B cell (primary cell): ENCODE measurements around the gene LIPE. TPM values are rescaled to one million over a fixed set of nuclear protein-coding genes. Genes with fewer than 3 reads are reported as not detected.

Experiments used
- ATAC-seq: fragments of 200-7000 bp; cut with Tn5 transposase; one replicate; pipeline ENCODE4 v1.10.0; 2021; ENCODE audit warnings: low read depth, mild to moderate bottlenecking, moderate number of reproducible peaks, moderate library complexity
- CTCF ChIA-PET: fragments of 350-600 bp; sonication (Branson Sonifier 250); formaldehyde crosslinking; loops from one replicate; lab custom pipeline; 2021; ENCODE audit warnings: antibody characterized with exemption, inconsistent platforms; lab: Charles Lee
- POLR2A ChIA-PET: fragments of 350-600 bp; sonication (Branson Sonifier 250); formaldehyde crosslinking; loops from one replicate; lab custom pipeline; 2021; ENCODE audit warnings: antibody characterized with exemption; lab: Charles Lee
- DNase-seq: peaks from one replicate; pipeline ENCODE4 v3.0.0; 2013
- H2AFZ ChIP-seq: 2 replicates; pipeline ENCODE4 v1.6.1; 2012; ENCODE audit warnings: mild to moderate bottlenecking, low read depth, low read length; ENCODE audit not compliant: insufficient read depth, poor library complexity, severe bottlenecking
- H3K27ac ChIP-seq, 2 donors: 1 replicate in 1 of 2; 2 replicates in 1 of 2; pipeline ENCODE4 v1.5.1; 2012 to 2013; ENCODE audit warnings: low read length in 2 of 2, mild to moderate bottlenecking in 2 of 2, moderate library complexity in 1 of 2
- H3K27me3 ChIP-seq, 4 experiments: fragments of 200-600 bp in 1 of 4; sonication (generic) in 1 of 4; replicated peaks in 1 of 4; 1 replicate in 2 of 4; 2 replicates in 2 of 4; pipeline versions ENCODE4 v1.6.1 to v1.7.0; 2013 to 2016; ENCODE audit warnings: low read length in 3 of 4, mild to moderate bottlenecking in 2 of 4, mixed read lengths in 1 of 4, moderate library complexity in 1 of 4; ENCODE audit not compliant: insufficient read depth in 4 of 4, control insufficient read depth in 3 of 4; ENCODE audit errors: control extremely low read depth in 1 of 4
- H3K36me3 ChIP-seq, 2 experiments: replicated peaks in 1 of 2; 1 replicate in 1 of 2; 2 replicates in 1 of 2; pipeline versions ENCODE4 v1.6.1 to v1.7.1; 2013; ENCODE audit warnings: low read length in 1 of 2; ENCODE audit not compliant: insufficient read depth in 2 of 2, control insufficient read depth in 1 of 2; ENCODE audit errors: control extremely low read depth in 1 of 2, extremely low read depth in 1 of 2
- H3K4me1 ChIP-seq, 2 donors: fragments of 200-600 bp in 1 of 2; sonication (generic) in 1 of 2; 1 replicate in 1 of 2; 2 replicates in 1 of 2; pipeline versions ENCODE4 v1.5.1 to v1.6.1; 2013 to 2017; ENCODE audit warnings: low read length in 2 of 2; ENCODE audit not compliant: control insufficient read depth in 2 of 2, insufficient read depth in 2 of 2
- H3K4me2 ChIP-seq: replicated peaks from 2 replicates; pipeline ENCODE3; 2012; ENCODE audit warnings: mild to moderate bottlenecking, low read depth, low read length; ENCODE audit not compliant: poor library complexity, severe bottlenecking
- H3K4me3 ChIP-seq, 5 experiments: fragments of 200-600 bp in 1 of 5; sonication (generic) in 1 of 5; 1 replicate in 3 of 5; 2 replicates in 2 of 5; pipeline versions ENCODE4 v1.5.1 to v1.7.0; 2011 to 2016; ENCODE audit warnings: low read length in 4 of 5, mild to moderate bottlenecking in 4 of 5, low read depth in 2 of 5, control low read depth in 1 of 5, moderate library complexity in 1 of 5; ENCODE audit not compliant: insufficient read depth in 1 of 5; ENCODE audit errors: control extremely low read depth in 1 of 5, extremely low read depth in 1 of 5
- H3K79me2 ChIP-seq: fragments of 200-600 bp; sonication (generic); one replicate; pipeline ENCODE4 v1.6.0; 2016; ENCODE audit warnings: low read length; ENCODE audit not compliant: control insufficient read depth, insufficient read depth
- H3K9ac ChIP-seq: fragments of 200-600 bp; sonication (generic); 2 replicates; pipeline ENCODE4 v1.6.1; 2017; ENCODE audit warnings: mild to moderate bottlenecking, low read length, moderate library complexity
- H3K9me3 ChIP-seq, 3 donors: one replicate each; pipeline versions ENCODE4 v1.6.1 to v1.7.1; 2013; ENCODE audit warnings: low read length in 2 of 3; ENCODE audit not compliant: control insufficient read depth in 2 of 3, insufficient read depth in 1 of 3; ENCODE audit errors: control extremely low read depth in 1 of 3
- H4K20me1 ChIP-seq: 2 replicates; pipeline ENCODE4 v1.6.0; 2012; ENCODE audit warnings: mild to moderate bottlenecking, low read length; ENCODE audit not compliant: insufficient read depth, control insufficient read depth, poor library complexity, severe bottlenecking
- H3K27ac Mint-ChIP-seq: one replicate; pipeline ENCODE4 v1.8.0; 2021; ENCODE audit warnings: mixed read lengths
- H3K27me3 Mint-ChIP-seq: one replicate; pipeline ENCODE4 v1.8.0; 2021; ENCODE audit warnings: mixed read lengths
- H3K4me1 Mint-ChIP-seq: one replicate; pipeline ENCODE4 v1.8.0; 2021; ENCODE audit warnings: mixed read lengths
- H3K4me3 Mint-ChIP-seq: one replicate; pipeline ENCODE4 v1.8.0; 2021; ENCODE audit warnings: mixed read lengths
- H3K9me3 Mint-ChIP-seq: one replicate; pipeline ENCODE4 v1.8.0; 2022; ENCODE audit warnings: mixed read lengths; ENCODE audit not compliant: insufficient read depth
- CTCF ChIP-seq: fragments of 200-600 bp; IDR thresholded peaks from one replicate; pipeline ENCODE4 v1.8.0; 2022; ENCODE audit warnings: antibody characterized with exemption, mild to moderate bottlenecking
- EZH2 ChIP-seq: IDR thresholded peaks from 2 replicates; pipeline ENCODE4 v1.6.1; 2012; ENCODE audit warnings: borderline replicate concordance, low read depth, mild to moderate bottlenecking, moderate library complexity, low read length; ENCODE audit not compliant: insufficient read depth, poor library complexity, severe bottlenecking
- WGBS: methylation state at CpG from one replicate; pipeline ENCODE4 v1.1.5; 2013; ENCODE audit warnings: missing lambda C conversion rate; ENCODE audit not compliant: insufficient coverage; 5-methylcytosine and 5-hydroxymethylcytosine counted together
- intact Hi-C: fragments of 100-400 bp; cut with micrococcal nuclease; formaldehyde crosslinking; loops from one replicate; pipeline ENCODE4 v1.10.0; 2022
- polyA plus RNA-seq: library from polyadenylated mRNA; depleted of rRNA; stranded (reverse); fragments of >200 nt; gene quantifications from 2 replicates; pipeline ENCODE4 v1.2.3, GENCODE V29; 2012
- total RNA-seq, 2 donors: library from RNA; stranded (reverse); fragments of 120-200 nt in 1 of 2; gene quantifications; 1 replicate in 1 of 2; 2 replicates in 1 of 2; pipeline versions ENCODE4 v1.2.3 to v1.2.4, GENCODE V29; 2013 to 2022

Gene LIPE
- total and polyA plus RNA-seq, 2 donors (not counting 1 experiment from before 2014, with no cell fraction given): 46.9 to 49.4 TPM

- H3K9me3 Mint-ChIP-seq: no peaks in the 10 kb centered on the region
- H3K79me2 ChIP-seq: peaks cover 22% of the 10 kb centered on the region
- CTCF ChIA-PET: interaction anchor here (0.7 to 3.1 kb wide), 17 partner anchors 12 to 292 kb away, joined by 3 to 27 read pairs (median 7); partner anchors contain the start of genes CEACAM1, CNFN and POU2F2
- POLR2A ChIA-PET: no interaction called here
- peaks cover 46% of the 10 kb centered on the region for H3K4me1 Mint-ChIP-seq
- H3K36me3 ChIP-seq: peaks cover 0 to 10% of the 10 kb centered on the region in 2 experiments
- H3K27ac ChIP-seq: no peak overlapping the region
- 100% methylated on average over 1 of the region's 1 CpG for WGBS
- no peak for TF ChIP-seq EZH2
- no peak for TF ChIP-seq CTCF
- no peak overlapping the region for H3K4me3 ChIP-seq
- H3K4me3 Mint-ChIP-seq: peak overlapping the region; percentile 45
- no peak overlapping the region for H3K4me2 ChIP-seq
- no peaks in the 10 kb centered on the region for H3K9me3 ChIP-seq
- DNase-seq: no peak
- H3K27me3 ChIP-seq: no peaks in the 10 kb centered on the region
- H3K9ac ChIP-seq: no peak overlapping the region
- no peak overlapping the region for H3K27ac Mint-ChIP-seq
- H3K4me1 ChIP-seq: peaks cover 26 to 41% of the 10 kb centered on the region in 2 donors
- H4K20me1 ChIP-seq: no peaks in the 10 kb centered on the region
- H3K27me3 Mint-ChIP-seq: no peaks in the 10 kb centered on the region
- intact Hi-C loops: no loop called here
- ATAC-seq: no peak
- no peak overlapping the region for H2AFZ ChIP-seq
Measured at GRCh38 chr19:42400404-42400803, 26.8 kb downstream of the LIPE start.
